H1 (cell line): ENCODE results near the gene PRKN. TPM values are rescaled to one million over a fixed set of nuclear protein-coding genes. Genes with fewer than 3 reads are reported as not detected.

Experiments
- polyA plus RNA-seq, 7 experiments: library from polyadenylated mRNA; depleted of rRNA in 3 of 7; stranded (reverse) in 5 of 7; unstranded in 2 of 7; fragments of >200 nt in 5 of 7; fragments of 200-250 nt in 2 of 7; gene quantifications; 1 replicate in 5 of 7; 2 replicates in 1 of 7; 4 replicates in 1 of 7; pipeline versions ENCODE4 v1.2.1 to v1.2.3, GENCODE V29; 2011 to 2013; ENCODE audit warnings: missing spikeins in 2 of 7, mixed read lengths in 2 of 7
- total RNA-seq: library from RNA; stranded (reverse); fragmentation: NEBNext Ultra II Directional; extraction: Animal tissue kit (Norgen Biotek cat#: 25700); gene quantifications from 2 replicates; pipeline ENCODE4 v1.2.1, GENCODE V29; 2021
- TF ChIP-seq, protein P1 (sequence below): fragments of 300-600 bp; sonication (generic); IDR thresholded peaks from 2 replicates; pipeline ENCODE4 v1.7.1; 2012; ENCODE audit warnings: low read length, moderate library complexity, mild to moderate bottlenecking, inconsistent platforms; ENCODE audit not compliant: insufficient replicate concordance

PRKN gene
- total and polyA plus RNA-seq, 2 of the 8 experiments (the other 6 are each of a cell fraction or from before 2014, with no cell fraction given), result 0.13 to 0.29 TPM

DNA sequence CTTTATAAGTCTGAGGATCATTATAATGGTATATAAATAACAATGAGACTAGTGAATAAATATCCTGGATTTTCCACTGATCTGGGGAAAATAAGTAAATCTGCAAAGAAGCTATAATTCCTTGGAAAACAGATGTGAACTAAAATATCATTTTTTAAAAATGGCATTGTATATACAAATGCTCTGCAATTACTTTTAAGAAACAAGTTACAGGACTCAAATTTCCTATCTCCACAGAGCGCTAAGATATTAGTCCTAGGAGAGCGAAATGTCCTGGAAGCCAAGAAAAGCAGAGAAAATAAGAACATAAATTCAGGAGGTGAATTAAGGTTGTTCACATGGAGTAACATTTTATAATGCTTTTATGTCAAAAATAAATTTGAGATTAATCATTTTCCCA lies 61.3 kb downstream of the PRKN start (continued):
- TF ChIP-seq, protein P1, sequence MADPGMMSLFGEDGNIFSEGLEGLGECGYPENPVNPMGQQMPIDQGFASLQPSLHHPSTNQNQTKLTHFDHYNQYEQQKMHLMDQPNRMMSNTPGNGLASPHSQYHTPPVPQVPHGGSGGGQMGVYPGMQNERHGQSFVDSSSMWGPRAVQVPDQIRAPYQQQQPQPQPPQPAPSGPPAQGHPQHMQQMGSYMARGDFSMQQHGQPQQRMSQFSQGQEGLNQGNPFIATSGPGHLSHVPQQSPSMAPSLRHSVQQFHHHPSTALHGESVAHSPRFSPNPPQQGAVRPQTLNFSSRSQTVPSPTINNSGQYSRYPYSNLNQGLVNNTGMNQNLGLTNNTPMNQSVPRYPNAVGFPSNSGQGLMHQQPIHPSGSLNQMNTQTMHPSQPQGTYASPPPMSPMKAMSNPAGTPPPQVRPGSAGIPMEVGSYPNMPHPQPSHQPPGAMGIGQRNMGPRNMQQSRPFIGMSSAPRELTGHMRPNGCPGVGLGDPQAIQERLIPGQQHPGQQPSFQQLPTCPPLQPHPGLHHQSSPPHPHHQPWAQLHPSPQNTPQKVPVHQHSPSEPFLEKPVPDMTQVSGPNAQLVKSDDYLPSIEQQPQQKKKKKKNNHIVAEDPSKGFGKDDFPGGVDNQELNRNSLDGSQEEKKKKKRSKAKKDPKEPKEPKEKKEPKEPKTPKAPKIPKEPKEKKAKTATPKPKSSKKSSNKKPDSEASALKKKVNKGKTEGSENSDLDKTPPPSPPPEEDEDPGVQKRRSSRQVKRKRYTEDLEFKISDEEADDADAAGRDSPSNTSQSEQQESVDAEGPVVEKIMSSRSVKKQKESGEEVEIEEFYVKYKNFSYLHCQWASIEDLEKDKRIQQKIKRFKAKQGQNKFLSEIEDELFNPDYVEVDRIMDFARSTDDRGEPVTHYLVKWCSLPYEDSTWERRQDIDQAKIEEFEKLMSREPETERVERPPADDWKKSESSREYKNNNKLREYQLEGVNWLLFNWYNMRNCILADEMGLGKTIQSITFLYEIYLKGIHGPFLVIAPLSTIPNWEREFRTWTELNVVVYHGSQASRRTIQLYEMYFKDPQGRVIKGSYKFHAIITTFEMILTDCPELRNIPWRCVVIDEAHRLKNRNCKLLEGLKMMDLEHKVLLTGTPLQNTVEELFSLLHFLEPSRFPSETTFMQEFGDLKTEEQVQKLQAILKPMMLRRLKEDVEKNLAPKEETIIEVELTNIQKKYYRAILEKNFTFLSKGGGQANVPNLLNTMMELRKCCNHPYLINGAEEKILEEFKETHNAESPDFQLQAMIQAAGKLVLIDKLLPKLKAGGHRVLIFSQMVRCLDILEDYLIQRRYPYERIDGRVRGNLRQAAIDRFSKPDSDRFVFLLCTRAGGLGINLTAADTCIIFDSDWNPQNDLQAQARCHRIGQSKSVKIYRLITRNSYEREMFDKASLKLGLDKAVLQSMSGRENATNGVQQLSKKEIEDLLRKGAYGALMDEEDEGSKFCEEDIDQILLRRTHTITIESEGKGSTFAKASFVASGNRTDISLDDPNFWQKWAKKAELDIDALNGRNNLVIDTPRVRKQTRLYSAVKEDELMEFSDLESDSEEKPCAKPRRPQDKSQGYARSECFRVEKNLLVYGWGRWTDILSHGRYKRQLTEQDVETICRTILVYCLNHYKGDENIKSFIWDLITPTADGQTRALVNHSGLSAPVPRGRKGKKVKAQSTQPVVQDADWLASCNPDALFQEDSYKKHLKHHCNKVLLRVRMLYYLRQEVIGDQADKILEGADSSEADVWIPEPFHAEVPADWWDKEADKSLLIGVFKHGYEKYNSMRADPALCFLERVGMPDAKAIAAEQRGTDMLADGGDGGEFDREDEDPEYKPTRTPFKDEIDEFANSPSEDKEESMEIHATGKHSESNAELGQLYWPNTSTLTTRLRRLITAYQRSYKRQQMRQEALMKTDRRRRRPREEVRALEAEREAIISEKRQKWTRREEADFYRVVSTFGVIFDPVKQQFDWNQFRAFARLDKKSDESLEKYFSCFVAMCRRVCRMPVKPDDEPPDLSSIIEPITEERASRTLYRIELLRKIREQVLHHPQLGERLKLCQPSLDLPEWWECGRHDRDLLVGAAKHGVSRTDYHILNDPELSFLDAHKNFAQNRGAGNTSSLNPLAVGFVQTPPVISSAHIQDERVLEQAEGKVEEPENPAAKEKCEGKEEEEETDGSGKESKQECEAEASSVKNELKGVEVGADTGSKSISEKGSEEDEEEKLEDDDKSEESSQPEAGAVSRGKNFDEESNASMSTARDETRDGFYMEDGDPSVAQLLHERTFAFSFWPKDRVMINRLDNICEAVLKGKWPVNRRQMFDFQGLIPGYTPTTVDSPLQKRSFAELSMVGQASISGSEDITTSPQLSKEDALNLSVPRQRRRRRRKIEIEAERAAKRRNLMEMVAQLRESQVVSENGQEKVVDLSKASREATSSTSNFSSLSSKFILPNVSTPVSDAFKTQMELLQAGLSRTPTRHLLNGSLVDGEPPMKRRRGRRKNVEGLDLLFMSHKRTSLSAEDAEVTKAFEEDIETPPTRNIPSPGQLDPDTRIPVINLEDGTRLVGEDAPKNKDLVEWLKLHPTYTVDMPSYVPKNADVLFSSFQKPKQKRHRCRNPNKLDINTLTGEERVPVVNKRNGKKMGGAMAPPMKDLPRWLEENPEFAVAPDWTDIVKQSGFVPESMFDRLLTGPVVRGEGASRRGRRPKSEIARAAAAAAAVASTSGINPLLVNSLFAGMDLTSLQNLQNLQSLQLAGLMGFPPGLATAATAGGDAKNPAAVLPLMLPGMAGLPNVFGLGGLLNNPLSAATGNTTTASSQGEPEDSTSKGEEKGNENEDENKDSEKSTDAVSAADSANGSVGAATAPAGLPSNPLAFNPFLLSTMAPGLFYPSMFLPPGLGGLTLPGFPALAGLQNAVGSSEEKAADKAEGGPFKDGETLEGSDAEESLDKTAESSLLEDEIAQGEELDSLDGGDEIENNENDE, result no peak
